Fibroblast of mammary gland (primary cell): ENCODE results near the gene UBE2Q1.

Source experiments
- DNase-seq: peaks from one replicate; pipeline ENCODE4 v3.0.0-alpha.2; 2010; ENCODE audit warnings: low read depth
- H3K4me3 ChIP-seq: 2 replicates; pipeline ENCODE4 v1.5.1; 2011; ENCODE audit warnings: low read depth, mild to moderate bottlenecking, low read length, moderate library complexity; ENCODE audit not compliant: control insufficient read depth
- TF ChIP-seq, protein P1 (sequence below): conservative IDR thresholded peaks from 2 replicates; pipeline ENCODE4 v1.5.1; 2011; ENCODE audit warnings: low read depth, low read length, inconsistent platforms; ENCODE audit not compliant: control insufficient read depth, insufficient read depth

Gene UBE2Q1

DNA sequence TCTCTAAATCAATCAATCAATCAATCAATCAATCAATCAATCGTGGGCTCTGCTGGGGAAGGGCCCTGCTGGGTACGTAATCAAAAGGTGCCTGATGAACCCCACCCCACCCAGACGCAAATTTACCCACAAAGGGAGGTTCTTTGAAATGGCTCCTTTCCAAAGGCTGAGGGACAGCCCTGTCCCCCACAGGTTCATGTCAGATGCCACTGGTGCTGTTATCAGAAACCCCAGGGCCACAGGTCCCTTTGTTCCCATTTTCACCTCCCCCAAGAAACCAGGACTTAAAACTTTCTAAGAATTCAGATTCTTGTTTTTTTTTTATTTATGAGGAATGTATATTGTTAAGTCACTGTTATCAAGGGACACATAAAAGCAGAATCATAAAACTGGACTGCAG, 23.3 kb upstream of the UBE2Q1 start:
- no peak for DNase-seq
- TF ChIP-seq, protein P1, sequence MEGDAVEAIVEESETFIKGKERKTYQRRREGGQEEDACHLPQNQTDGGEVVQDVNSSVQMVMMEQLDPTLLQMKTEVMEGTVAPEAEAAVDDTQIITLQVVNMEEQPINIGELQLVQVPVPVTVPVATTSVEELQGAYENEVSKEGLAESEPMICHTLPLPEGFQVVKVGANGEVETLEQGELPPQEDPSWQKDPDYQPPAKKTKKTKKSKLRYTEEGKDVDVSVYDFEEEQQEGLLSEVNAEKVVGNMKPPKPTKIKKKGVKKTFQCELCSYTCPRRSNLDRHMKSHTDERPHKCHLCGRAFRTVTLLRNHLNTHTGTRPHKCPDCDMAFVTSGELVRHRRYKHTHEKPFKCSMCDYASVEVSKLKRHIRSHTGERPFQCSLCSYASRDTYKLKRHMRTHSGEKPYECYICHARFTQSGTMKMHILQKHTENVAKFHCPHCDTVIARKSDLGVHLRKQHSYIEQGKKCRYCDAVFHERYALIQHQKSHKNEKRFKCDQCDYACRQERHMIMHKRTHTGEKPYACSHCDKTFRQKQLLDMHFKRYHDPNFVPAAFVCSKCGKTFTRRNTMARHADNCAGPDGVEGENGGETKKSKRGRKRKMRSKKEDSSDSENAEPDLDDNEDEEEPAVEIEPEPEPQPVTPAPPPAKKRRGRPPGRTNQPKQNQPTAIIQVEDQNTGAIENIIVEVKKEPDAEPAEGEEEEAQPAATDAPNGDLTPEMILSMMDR, result no peak
- H3K4me3 ChIP-seq, result no peak overlapping the region

DNA sequence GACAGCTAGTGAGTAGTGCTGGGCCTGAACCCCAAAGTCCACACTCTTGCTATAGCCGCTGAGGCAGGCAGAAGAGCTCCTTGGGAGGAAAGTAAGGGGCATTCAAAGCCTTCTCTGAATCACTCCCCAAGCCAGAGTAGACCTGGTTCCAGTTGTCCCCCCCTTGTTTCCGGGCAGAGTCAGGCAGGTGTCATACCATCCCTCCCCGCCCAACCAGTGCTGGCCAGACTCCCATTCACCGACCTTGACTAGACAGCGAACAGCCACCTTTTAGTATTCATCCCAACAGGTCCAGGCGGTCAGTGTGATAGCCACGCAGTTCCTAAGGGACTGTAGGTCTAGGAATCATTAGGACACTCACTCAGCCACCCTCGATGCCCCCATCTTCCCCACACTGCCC, 20.9 kb upstream of the UBE2Q1 start:
- no peak overlapping the region for H3K4me3 ChIP-seq
- TF ChIP-seq, protein P1, result no peak
- no peak for DNase-seq

DNA sequence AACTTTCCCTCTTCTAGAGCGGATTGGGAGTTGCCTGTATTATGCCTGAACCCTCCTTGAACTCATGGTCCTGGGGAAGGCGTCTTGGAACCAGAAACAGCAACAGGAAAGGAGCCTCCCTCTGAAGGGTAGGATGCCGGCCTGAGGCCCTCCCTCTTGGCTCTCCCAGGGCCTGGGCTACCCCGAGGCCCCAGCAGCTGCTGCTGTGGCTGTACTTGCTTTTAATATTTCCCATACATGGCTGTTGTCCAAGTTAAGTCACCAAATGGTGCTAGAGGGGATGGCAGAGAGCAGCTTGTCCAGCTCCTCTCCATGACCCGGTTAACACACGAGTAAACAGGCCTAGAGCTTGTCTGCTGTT, 19.6 kb upstream of the UBE2Q1 start:
- TF ChIP-seq, protein P1, result no peak
- DNase-seq, result no peak
- H3K4me3 ChIP-seq, result no peak overlapping the region

DNA sequence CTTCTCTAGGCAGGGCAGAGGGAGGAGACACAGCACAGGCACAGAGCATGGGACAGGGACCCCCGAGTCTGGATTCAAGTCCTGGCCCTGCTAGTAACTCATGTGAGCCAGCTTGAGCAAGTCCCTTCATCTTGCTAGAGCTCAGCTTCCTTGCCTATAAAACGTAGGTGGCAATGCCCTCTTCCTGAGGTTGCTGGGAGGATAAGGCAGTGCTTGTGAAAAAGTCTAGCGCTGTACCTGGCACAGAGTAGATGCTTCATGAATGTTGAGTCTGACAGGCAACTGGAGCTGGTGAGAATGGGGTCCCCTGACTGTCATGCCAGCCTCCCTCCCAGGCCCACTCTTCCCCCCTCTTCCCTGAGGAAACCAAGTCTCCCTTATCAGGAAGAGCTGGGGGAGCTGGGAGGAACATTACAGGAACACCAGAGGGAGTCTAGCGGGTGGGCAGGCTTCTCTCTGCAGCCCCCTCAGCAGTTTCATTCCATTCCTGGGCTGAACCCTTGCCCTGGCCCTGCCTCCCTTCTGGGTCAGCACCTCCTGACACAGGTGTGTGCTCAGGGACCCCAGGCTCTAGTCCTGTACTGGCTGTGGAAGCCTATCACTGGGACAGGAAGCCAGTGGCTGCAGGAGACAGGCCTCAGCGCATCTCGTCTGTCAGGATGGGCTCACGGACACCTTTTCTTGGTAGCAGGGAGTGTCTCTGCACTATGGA, 19.0 kb upstream of the UBE2Q1 start:
- DNase-seq, result no peak
- H3K4me3 ChIP-seq, result no peak overlapping the region
- TF ChIP-seq, protein P1, result no peak

DNA sequence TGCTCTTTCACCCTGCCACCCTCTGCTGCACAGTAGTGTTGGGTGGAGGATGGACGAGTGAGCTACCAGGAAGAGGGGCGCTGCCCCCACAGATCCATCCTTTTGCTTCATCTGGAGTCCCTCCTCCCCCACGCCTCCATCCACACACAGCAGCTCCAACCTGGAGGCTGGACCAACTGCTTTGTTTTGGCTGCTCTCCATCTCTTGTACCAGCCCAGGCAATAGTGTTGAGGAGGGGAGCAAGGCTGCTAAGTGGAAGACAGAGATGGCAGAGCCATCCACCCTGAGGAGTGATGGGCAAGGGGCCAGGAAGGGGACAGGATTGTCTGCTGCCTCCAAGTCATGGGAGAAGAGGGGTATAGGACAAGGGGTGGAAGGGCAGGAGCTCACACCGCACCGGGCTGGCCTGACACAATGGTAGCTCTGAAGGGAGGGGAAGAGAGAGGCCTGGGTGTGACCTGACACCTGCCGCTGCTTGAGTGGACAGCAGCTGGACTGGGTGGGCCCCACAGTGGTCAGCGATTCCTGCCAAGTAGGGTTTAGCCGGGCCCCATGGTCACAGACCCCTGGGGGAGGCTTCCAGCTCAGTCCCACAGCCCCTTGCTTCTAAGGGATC, 17.6 kb upstream of the UBE2Q1 start:
- H3K4me3 ChIP-seq, result no peak overlapping the region
- TF ChIP-seq, protein P1, result no peak
- no peak for DNase-seq

DNA sequence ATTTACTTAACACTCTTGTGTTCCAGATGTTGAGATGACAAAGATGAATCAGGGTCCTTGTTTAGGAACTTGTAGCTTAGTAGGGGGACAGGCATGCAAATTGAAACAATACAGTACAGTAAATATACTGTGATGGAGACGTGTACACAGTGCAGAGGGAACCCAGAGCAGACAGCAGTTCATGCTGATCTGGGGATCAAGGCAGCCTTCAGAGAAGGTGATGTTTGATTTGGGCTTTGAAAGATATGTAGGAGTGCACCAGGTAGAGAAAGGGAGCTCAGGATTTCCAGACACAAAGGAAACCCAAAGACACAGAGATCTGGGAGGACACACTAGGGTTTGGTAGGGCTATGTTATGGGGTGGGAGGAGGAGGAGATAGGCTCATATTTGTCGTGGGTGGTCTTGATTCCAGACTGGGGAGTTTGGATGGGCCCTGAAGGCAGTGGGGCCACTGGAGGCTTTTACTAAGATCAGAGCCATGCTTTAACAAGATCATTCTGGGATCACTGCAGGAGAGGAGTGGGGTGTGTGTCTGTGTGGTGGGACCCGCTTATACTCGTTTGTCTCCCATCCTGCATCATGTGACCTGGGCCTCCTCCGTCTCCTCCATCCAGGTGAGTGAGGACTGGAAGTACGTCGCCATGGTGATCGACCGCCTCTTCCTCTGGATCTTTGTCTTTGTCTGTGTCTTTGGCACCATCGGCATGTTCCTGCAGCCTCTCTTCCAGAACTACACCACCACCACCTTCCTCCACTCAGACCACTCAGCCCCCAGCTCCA, 16.9 kb upstream of the UBE2Q1 start:
- DNase-seq, result no peak
- TF ChIP-seq, protein P1, result no peak
- no peak overlapping the region for H3K4me3 ChIP-seq
